ENCODE results near the gene ITGB5.

Gene ITGB5

GRCh38 chr3:124860599-124860998 is 26.6 kb downstream of the ITGB5 start:
- TF ChIP-seq SIN3A (IDR thresholded peaks at IDR 0.05; ENCODE audit: borderline replicate concordance, insufficient read depth, low read length) = no peak
- TF ChIP-seq TAF1 (IDR thresholded peaks at IDR 0.05; ENCODE audit: borderline replicate concordance, insufficient read depth, low read length) = no peak
- no peak for TF ChIP-seq FOXP2 (optimal IDR thresholded peaks at IDR 0.05; ENCODE audit: borderline replicate concordance, extremely low read depth, extremely low read length, insufficient read depth)
- TF ChIP-seq POLR2AphosphoS5 (IDR thresholded peaks at IDR 0.05; ENCODE audit: low read depth, low read length) = no peak
- no peak for TF ChIP-seq REST (IDR thresholded peaks at IDR 0.05; ENCODE audit: insufficient read depth in 1 of 2, low read depth in 2 of 2, low read length in 2 of 2)

GRCh38 chr3:124859025-124859424 is 28.1 kb downstream of the ITGB5 start:
- no peak for TF ChIP-seq REST (IDR thresholded peaks at IDR 0.05; ENCODE audit: insufficient read depth in 1 of 2, low read depth in 2 of 2, low read length in 2 of 2)
- no peak for TF ChIP-seq FOXP2 (optimal IDR thresholded peaks at IDR 0.05; ENCODE audit: borderline replicate concordance, extremely low read depth, extremely low read length, insufficient read depth)
- TF ChIP-seq SIN3A (IDR thresholded peaks at IDR 0.05; ENCODE audit: borderline replicate concordance, insufficient read depth, low read length) = no peak
- TF ChIP-seq TAF1 (IDR thresholded peaks at IDR 0.05; ENCODE audit: borderline replicate concordance, insufficient read depth, low read length) = no peak
- no peak for TF ChIP-seq POLR2AphosphoS5 (IDR thresholded peaks at IDR 0.05; ENCODE audit: low read depth, low read length)

GRCh38 chr3:124858275-124858674 is 28.9 kb downstream of the ITGB5 start:
- TF ChIP-seq FOXP2 (optimal IDR thresholded peaks at IDR 0.05; ENCODE audit: borderline replicate concordance, extremely low read depth, extremely low read length, insufficient read depth) (no peak), POLR2AphosphoS5 (IDR thresholded peaks at IDR 0.05; ENCODE audit: low read depth, low read length) (no peak), SIN3A (IDR thresholded peaks at IDR 0.05; ENCODE audit: borderline replicate concordance, insufficient read depth, low read length) (no peak), TAF1 (IDR thresholded peaks at IDR 0.05; ENCODE audit: borderline replicate concordance, insufficient read depth, low read length) (no peak)

GRCh38 chr3:124856677-124857076 is 30.5 kb downstream of the ITGB5 start:
- TF ChIP-seq REST (IDR thresholded peaks at IDR 0.05; ENCODE audit: insufficient read depth in 1 of 2, low read depth in 2 of 2, low read length in 2 of 2) = no peak
- no peak for TF ChIP-seq SIN3A (IDR thresholded peaks at IDR 0.05; ENCODE audit: borderline replicate concordance, insufficient read depth, low read length)
- TF ChIP-seq POLR2AphosphoS5 (IDR thresholded peaks at IDR 0.05; ENCODE audit: low read depth, low read length) = no peak
- no peak for TF ChIP-seq TAF1 (IDR thresholded peaks at IDR 0.05; ENCODE audit: borderline replicate concordance, insufficient read depth, low read length)
- TF ChIP-seq FOXP2 (optimal IDR thresholded peaks at IDR 0.05; ENCODE audit: borderline replicate concordance, extremely low read depth, extremely low read length, insufficient read depth) = no peak

- no peak for TF ChIP-seq SIN3A (IDR thresholded peaks at IDR 0.05; ENCODE audit: borderline replicate concordance, insufficient read depth, low read length)
- no peak for TF ChIP-seq FOXP2 (optimal IDR thresholded peaks at IDR 0.05; ENCODE audit: borderline replicate concordance, extremely low read depth, extremely low read length, insufficient read depth)
- TF ChIP-seq TAF1 (IDR thresholded peaks at IDR 0.05; ENCODE audit: borderline replicate concordance, insufficient read depth, low read length) = no peak
- TF ChIP-seq REST (IDR thresholded peaks at IDR 0.05; ENCODE audit: insufficient read depth in 1 of 2, low read depth in 2 of 2, low read length in 2 of 2) = no peak
- no peak for TF ChIP-seq POLR2AphosphoS5 (IDR thresholded peaks at IDR 0.05; ENCODE audit: low read depth, low read length)
These were observed 33.2 kb downstream of the ITGB5 start for GRCh38 chr3:124854009-124854408.

All from PFSK-1 (cell line).